KOPT-K1 (cell line): ENCODE results near the gene F10.

Experiments used
- H3K27ac ChIP-seq: fragments of 200-600 bp; sonication (generic); 2 replicates; pipeline ENCODE4 v1.5.1; 2016; ENCODE audit warnings: antibody characterized with exemption, mild to moderate bottlenecking, low read depth, low read length; ENCODE audit not compliant: poor library complexity, severe bottlenecking
- H3K36me3 ChIP-seq: fragments of 200-600 bp; sonication (generic); 2 replicates; pipeline ENCODE4 v1.5.1; 2017; ENCODE audit warnings: antibody characterized with exemption, mild to moderate bottlenecking, low read length, moderate library complexity; ENCODE audit not compliant: insufficient read depth
- H3K9me3 ChIP-seq: fragments of 200-600 bp; sonication (generic); 2 replicates; pipeline ENCODE4 v1.5.1; 2017; ENCODE audit warnings: antibody characterized with exemption, low read length, mild to moderate bottlenecking; ENCODE audit not compliant: insufficient read depth, poor library complexity, severe bottlenecking

The F10 gene

DNA sequence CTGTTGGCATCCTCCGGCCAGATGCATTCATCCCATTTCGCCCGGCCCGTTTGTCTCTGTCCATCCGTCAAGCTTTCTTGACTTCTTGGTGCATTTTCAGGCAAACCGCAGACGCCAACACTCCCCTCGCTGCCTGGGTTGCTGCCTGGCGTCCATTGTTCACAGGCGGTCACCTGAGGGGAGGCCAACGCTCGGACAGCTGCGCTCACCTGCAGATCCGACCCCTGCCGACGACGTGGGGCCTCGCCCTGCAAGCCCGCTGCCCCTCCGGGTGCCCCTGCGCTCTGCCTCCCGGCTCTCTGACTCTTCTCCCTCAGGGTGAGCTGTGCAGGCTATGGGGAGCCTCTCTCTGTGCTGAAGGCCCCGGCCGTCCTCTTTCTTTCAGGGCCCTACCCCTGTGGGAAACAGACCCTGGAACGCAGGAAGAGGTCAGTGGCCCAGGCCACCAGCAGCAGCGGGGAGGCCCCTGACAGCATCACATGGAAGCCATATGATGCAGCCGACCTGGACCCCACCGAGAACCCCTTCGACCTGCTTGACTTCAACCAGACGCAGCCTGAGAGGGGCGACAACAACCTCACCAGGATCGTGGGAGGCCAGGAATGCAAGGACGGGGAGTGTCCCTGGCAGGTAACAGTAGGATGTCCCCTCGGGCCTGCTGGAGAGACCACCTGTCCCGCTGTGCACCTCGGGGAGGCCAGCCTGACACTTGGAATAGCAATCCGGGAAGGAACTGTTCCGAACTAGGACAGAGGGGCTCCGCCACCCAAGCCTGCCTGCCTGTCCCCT lies 21.1 kb downstream of the F10 start:
- no peaks in the 10 kb centered on the region for H3K9me3 ChIP-seq
- H3K36me3 ChIP-seq: no peaks in the 10 kb centered on the region
- no peak overlapping the region for H3K27ac ChIP-seq

- H3K36me3 ChIP-seq: no peaks in the 10 kb centered on the region
- no peaks in the 10 kb centered on the region for H3K9me3 ChIP-seq
- H3K27ac ChIP-seq: no peak overlapping the region
Observed at GRCh38 chr13:113144255-113144629, 21.6 kb downstream of the F10 start.

DNA sequence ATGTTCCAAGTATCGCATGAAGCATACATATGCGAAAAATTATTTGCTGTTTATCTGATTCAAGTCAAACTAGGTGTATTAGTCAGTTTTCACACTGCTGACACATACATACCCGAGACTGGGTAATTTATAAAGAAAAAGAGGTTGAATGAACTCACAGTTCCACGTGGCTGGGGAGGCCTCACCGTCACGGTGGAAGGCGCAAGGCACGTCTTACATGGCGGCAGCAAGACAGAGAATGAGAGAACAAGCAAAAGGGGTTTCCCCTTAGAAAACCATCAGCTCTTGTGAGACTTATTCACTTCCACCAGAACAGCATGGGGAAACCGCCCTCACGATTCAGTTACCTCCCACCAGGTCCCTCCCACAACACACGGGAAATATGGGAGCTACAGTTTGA lies 22.9 kb downstream of the F10 start:
- Histone ChIP-seq H3K9me3 (no peaks in the 10 kb centered on the region), H3K36me3 (no peaks in the 10 kb centered on the region), H3K27ac (no peak overlapping the region)

- Histone ChIP-seq H3K36me3 (no peaks in the 10 kb centered on the region), H3K27ac (no peak overlapping the region), H3K9me3 (no peaks in the 10 kb centered on the region)
Observed at GRCh38 chr13:113145911-113146598, 23.5 kb downstream of the F10 start.

GRCh38 chr13:113146750-113147149 lies 24.2 kb downstream of the F10 start:
- H3K36me3 ChIP-seq: no peaks in the 10 kb centered on the region
- no peak overlapping the region for H3K27ac ChIP-seq
- H3K9me3 ChIP-seq: no peaks in the 10 kb centered on the region

DNA sequence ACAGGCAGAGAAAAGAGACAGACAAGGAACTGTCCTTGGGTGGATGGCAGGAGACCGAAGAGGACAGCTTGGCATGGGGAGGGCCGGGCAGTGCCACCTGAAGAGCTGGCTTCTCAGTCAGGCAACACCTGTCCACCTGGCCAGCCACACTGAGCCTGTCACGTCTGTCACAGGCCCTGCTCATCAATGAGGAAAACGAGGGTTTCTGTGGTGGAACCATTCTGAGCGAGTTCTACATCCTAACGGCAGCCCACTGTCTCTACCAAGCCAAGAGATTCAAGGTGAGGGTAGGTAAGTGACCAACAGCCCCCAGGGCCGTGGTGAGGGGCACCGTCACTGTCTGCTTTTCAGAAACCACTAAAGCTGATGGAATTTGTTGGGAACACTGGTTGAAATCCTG lies 24.6 kb downstream of the F10 start:
- H3K27ac ChIP-seq: no peak overlapping the region
- H3K36me3 ChIP-seq: no peaks in the 10 kb centered on the region

GRCh38 chr13:113148407-113148806 lies 25.8 kb downstream of the F10 start:
- Histone ChIP-seq H3K9me3 (no peaks in the 10 kb centered on the region), H3K27ac (no peak overlapping the region), H3K36me3 (no peaks in the 10 kb centered on the region)

More for the DNA sequence above, 24.6 kb downstream of the F10 start:
- H3K9me3 ChIP-seq: no peaks in the 10 kb centered on the region

GRCh38 chr13:113148940-113149503 lies 26.4 kb downstream of the F10 start:
- Histone ChIP-seq H3K27ac (no peak overlapping the region), H3K9me3 (no peaks in the 10 kb centered on the region)

GRCh38 chr13:113149711-113150549 lies 27.3 kb downstream of the F10 start:
- no peaks in the 10 kb centered on the region for H3K36me3 ChIP-seq
- H3K9me3 ChIP-seq: no peaks in the 10 kb centered on the region
- no peak overlapping the region for H3K27ac ChIP-seq

More at GRCh38 chr13:113148940-113149503, 26.4 kb downstream of the F10 start:
- no peaks in the 10 kb centered on the region for H3K36me3 ChIP-seq

- Histone ChIP-seq H3K36me3 (no peaks in the 10 kb centered on the region), H3K9me3 (no peaks in the 10 kb centered on the region), H3K27ac (no peak overlapping the region)
Observed at GRCh38 chr13:113150550-113151365, 28.2 kb downstream of the F10 start.

- Histone ChIP-seq H3K27ac (no peak overlapping the region), H3K9me3 (peaks cover 4% of the 10 kb centered on the region)
Observed at GRCh38 chr13:113151745-113152690, 29.4 kb downstream of the F10 start.

GRCh38 chr13:113152691-113152983 lies 30.0 kb downstream of the F10 start:
- Histone ChIP-seq H3K36me3 (no peaks in the 10 kb centered on the region), H3K27ac (no peak overlapping the region), H3K9me3 (peaks cover 4% of the 10 kb centered on the region)

More at GRCh38 chr13:113151745-113152690, 29.4 kb downstream of the F10 start:
- no peaks in the 10 kb centered on the region for H3K36me3 ChIP-seq

DNA sequence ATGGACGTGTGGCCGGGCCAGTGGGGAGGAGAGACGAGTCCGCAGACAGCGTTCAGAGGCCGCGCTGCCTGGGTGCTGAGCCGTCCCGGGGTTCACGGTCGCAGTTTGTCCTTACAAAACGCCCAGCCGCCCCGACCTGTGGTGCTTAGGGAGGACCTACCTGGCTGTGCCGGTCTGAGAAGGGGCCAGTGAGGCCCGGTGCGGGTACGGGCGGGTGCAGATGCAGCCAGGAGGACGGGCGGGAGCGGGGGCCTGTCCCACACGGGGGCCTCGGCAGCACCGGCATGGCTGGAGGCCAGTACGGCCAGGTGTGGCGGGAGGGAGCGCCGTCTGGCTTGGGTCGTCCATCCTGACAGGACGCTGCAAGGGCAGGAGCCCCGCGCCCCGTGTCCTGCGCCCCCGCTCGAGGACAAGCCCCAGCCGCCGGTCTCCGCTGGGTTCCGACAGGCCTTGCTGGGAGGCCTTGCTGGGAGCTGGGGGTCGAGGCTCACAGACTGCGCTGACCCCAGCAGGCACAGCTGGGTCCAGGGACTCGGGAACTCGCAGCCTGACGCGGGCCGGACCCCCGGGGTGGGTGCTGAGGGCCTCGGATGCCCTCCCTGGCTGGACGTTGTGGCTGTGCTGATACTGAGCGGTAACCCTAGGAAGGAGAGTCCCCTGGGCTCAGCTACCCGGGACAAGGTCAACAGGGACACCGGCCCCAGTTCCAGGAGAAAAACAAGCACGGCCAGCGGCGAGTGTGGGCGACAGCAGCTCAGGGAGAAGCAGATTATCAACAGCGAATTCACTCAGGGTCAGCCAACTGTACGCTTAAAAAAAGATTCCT lies 30.6 kb downstream of the F10 start:
- Histone ChIP-seq H3K36me3 (no peaks in the 10 kb centered on the region), H3K27ac (peak overlapping the region; percentile 47), H3K9me3 (peaks cover 4% of the 10 kb centered on the region)
